GM12878 (cell line): ENCODE data around the gene PRM2. TPM values are rescaled to one million over a fixed set of nuclear protein-coding genes. Genes with fewer than 3 reads are reported as not detected.

Experiments
- ATAC-seq: fragments of 200-7000 bp; cut with Tn5 transposase; 3 replicates; pipeline ENCODE4 v1.9.1; 2020; ENCODE audit warnings: mild to moderate bottlenecking, moderate library complexity
- BruUV-seq: library from RNA; stranded (reverse); fragments of 400-500 nt; replicated peaks from 2 replicates; lab custom pipeline; 2021; lab: Mats Ljungman, UMichigan
- CTCF ChIA-PET: fragments of 300-600 bp; sonication (Branson Sonifier 250); formaldehyde crosslinking; extraction: SDS; loops from one replicate; lab custom pipeline; 2021; ENCODE audit warnings: inconsistent platforms; lab: Yijun Ruan, JAX
- POLR2A ChIA-PET: fragments of 350-600 bp; formaldehyde crosslinking; extraction: SDS; loops from one replicate; lab custom pipeline; 2021; ENCODE audit warnings: inconsistent platforms; lab: Charles Lee
- RAD21 ChIA-PET: fragments of 300-600 bp; sonication (Branson Sonifier 250); formaldehyde crosslinking; loops from one replicate; lab custom pipeline; 2023; ENCODE audit warnings: antibody characterized with exemption; ENCODE audit not compliant: unreplicated experiment; lab: Charles Lee
- SMC1A ChIA-PET: fragments of 300-600 bp; sonication (Branson Sonifier 250); formaldehyde crosslinking; loops from one replicate; lab custom pipeline; 2023; ENCODE audit not compliant: unreplicated experiment, uncharacterized antibody; lab: Charles Lee
- DNase-seq: peaks from one replicate; pipeline ENCODE4 v3.0.0-alpha.2; 2011; ENCODE audit warnings: low read depth, low spot score
- FAIRE-seq: peaks from 3 replicates; lab custom pipeline; 2011; peaks lifted over from hg19 to GRCh38; lab: Jason Lieb, UNC
- H2AFZ ChIP-seq: 2 replicates; pipeline ENCODE4 v1.6.0; 2011; ENCODE audit warnings: low read depth, low read length, control low read depth; ENCODE audit not compliant: control insufficient read depth
- H3K27ac ChIP-seq: 2 replicates; pipeline ENCODE4 v1.5.1; 2011; ENCODE audit warnings: control low read depth; ENCODE audit not compliant: control insufficient read depth, insufficient read depth
- H3K27me3 ChIP-seq, 2 experiments: replicated peaks in 1 of 2; 2 replicates each; pipeline versions ENCODE4 v1.6.0 to v1.6.1; 2011; ENCODE audit warnings: low read length in 1 of 2; ENCODE audit not compliant: control insufficient read depth in 2 of 2, insufficient read depth in 2 of 2
- H3K36me3 ChIP-seq, 2 experiments: 2 replicates each; pipeline ENCODE4 v1.5.1; 2011; ENCODE audit warnings: low read length in 1 of 2; ENCODE audit not compliant: control insufficient read depth in 2 of 2, insufficient read depth in 2 of 2
- H3K4me1 ChIP-seq: 2 replicates; pipeline ENCODE4 v1.6.1; 2011; ENCODE audit warnings: mild to moderate bottlenecking, low read length, moderate library complexity, mixed read lengths; ENCODE audit not compliant: control insufficient read depth, insufficient read depth
- H3K4me2 ChIP-seq: 2 replicates; pipeline ENCODE4 v1.6.0; 2011; ENCODE audit warnings: control low read depth; ENCODE audit not compliant: control insufficient read depth, insufficient read depth
- H3K4me3 ChIP-seq: fragments of 200-600 bp; sonication (generic); 2 replicates; pipeline ENCODE4 v1.5.1; 2016
- H3K79me2 ChIP-seq: 2 replicates; pipeline ENCODE4 v1.6.0; 2011; ENCODE audit warnings: low read length; ENCODE audit not compliant: control insufficient read depth, insufficient read depth
- H3K9ac ChIP-seq: 2 replicates; pipeline ENCODE4 v1.8.0; 2011; ENCODE audit warnings: low read length, control low read depth, mixed read lengths; ENCODE audit not compliant: control insufficient read depth, insufficient read depth
- H3K9me3 ChIP-seq: replicated peaks from 3 replicates; pipeline ENCODE4 v1.5.1; 2011; ENCODE audit warnings: mild to moderate bottlenecking, low read length; ENCODE audit not compliant: control insufficient read depth, insufficient read depth
- H4K20me1 ChIP-seq: 2 replicates; pipeline ENCODE4 v1.6.0; 2011; ENCODE audit not compliant: control insufficient read depth, insufficient read depth
- FOS ChIP-seq: IDR thresholded peaks from 3 replicates; pipeline ENCODE4 v1.6.1; 2011; ENCODE audit warnings: borderline replicate concordance; ENCODE audit not compliant: insufficient read length; ENCODE audit errors: extremely low read depth
- MEF2B ChIP-seq: fragments of 450-650 bp; IDR thresholded peaks from 2 replicates; pipeline ENCODE4 v1.6.1; 2018; ENCODE audit warnings: mild to moderate bottlenecking, moderate library complexity; ENCODE audit not compliant: partially characterized antibody, poor library complexity, severe bottlenecking
- MTA2 ChIP-seq: fragments of 450-650 bp; IDR thresholded peaks from 2 replicates; pipeline ENCODE4 v1.6.1; 2016; ENCODE audit warnings: low read depth, mild to moderate bottlenecking, moderate library complexity
- RCOR1 ChIP-seq: conservative IDR thresholded peaks from 2 replicates; pipeline ENCODE4 v1.6.1; 2012; ENCODE audit warnings: low read depth, low read length, improper control_type of control experiment
- SIX5 ChIP-seq: IDR thresholded peaks from 2 replicates; pipeline ENCODE4 v1.6.1; 2011; ENCODE audit warnings: mild to moderate bottlenecking, low read depth, low read length, moderate library complexity; ENCODE audit not compliant: severe bottlenecking
- SMAD5 ChIP-seq: IDR thresholded peaks from 2 replicates; pipeline ENCODE4 v1.6.1; 2016; ENCODE audit warnings: antibody characterized with exemption, low read depth
- SPI1 ChIP-seq: IDR thresholded peaks from 2 replicates; pipeline ENCODE4 v1.6.1; 2011; ENCODE audit warnings: low read depth, mild to moderate bottlenecking, low read length, moderate library complexity, borderline replicate concordance; ENCODE audit not compliant: insufficient read depth
- ZBTB4 ChIP-seq: fragments of 450-650 bp; formaldehyde crosslinking; IDR thresholded peaks from 2 replicates; pipeline ENCODE4 v1.4.0; 2022; ENCODE audit warnings: mild to moderate bottlenecking, moderate library complexity
- ZNF622 ChIP-seq: fragments of 450-650 bp; IDR thresholded peaks from 2 replicates; pipeline ENCODE4 v1.6.1; 2017; ENCODE audit warnings: mild to moderate bottlenecking, inconsistent platforms
- ZZZ3 ChIP-seq: IDR thresholded peaks from 2 replicates; pipeline ENCODE4 v1.6.1; 2011; ENCODE audit warnings: low read depth; ENCODE audit not compliant: control insufficient read depth, insufficient read length
- WGBS: methylation state at CpG from one replicate; pipeline ENCODE4 v1.1.6; 2016; ENCODE audit warnings: low lambda C conversion rate; ENCODE audit not compliant: insufficient replicate concordance, insufficient coverage; ENCODE audit errors: missing lambda C conversion rate; 5-methylcytosine and 5-hydroxymethylcytosine counted together
- in situ Hi-C: fragments of 300-500 bp; cut with MboI; formaldehyde crosslinking; loops from 9 replicates; pipeline ENCODE4 v1.14.3; 2018; ENCODE audit warnings: mixed read lengths
- intact Hi-C: fragments of 100-400 bp; cut with micrococcal nuclease; formaldehyde crosslinking; loops from one replicate; pipeline ENCODE4 v1.14.2; 2022; ENCODE audit not compliant: unreplicated experiment
- polyA plus RNA-seq, 11 experiments: library from polyadenylated mRNA; depleted of rRNA in 4 of 11; unstranded in 6 of 11; stranded (reverse) in 5 of 11; fragments of >200 nt; fragmentation: Nextera tagmentation in 4 of 11; fragmentation: Illumina TruSeq in 1 of 11; extraction: Ambion mirVana in 4 of 11; extraction: Trizol in 1 of 11; gene quantifications; 1 replicate in 1 of 11; 2 replicates in 10 of 11; pipeline versions ENCODE4 v1.2.1 to v1.2.3, GENCODE V29; 2011 to 2016; ENCODE audit warnings: inconsistent platforms in 2 of 11, missing spikeins in 2 of 11, low read depth in 1 of 11
- total RNA-seq, 4 experiments: library from RNA; depleted of rRNA in 3 of 4; stranded (reverse); fragments of >200 nt in 3 of 4; fragmentation: Illumina TruSeq in 1 of 4; extraction: Trizol in 1 of 4; gene quantifications; 2 replicates each; pipeline versions ENCODE4 v1.2.1 to v1.2.3, GENCODE V29; 2013 to 2021
- TF ChIP-seq, protein P1 (sequence below): fragments of 450-650 bp; conservative IDR thresholded peaks from 2 replicates; pipeline ENCODE4 v1.6.1; 2017; ENCODE audit warnings: mild to moderate bottlenecking, moderate library complexity
- TF ChIP-seq, protein P2 (sequence below): IDR thresholded peaks from 2 replicates; pipeline ENCODE4 v1.6.1; 2011; ENCODE audit warnings: borderline replicate concordance, low read depth, mild to moderate bottlenecking, moderate library complexity, low read length; ENCODE audit not compliant: insufficient read depth, poor library complexity, severe bottlenecking

PRM2 gene
- total and polyA plus RNA-seq, 10 of the 15 experiments (the other 5 are each of a cell fraction or from before 2014, with no cell fraction given), result not detected

- Histone ChIP-seq H3K4me2 (no peak overlapping the region), H4K20me1 (no peaks in the 10 kb centered on the region), H3K79me2 (no peaks in the 10 kb centered on the region), H3K4me1 (peaks cover 8% of the 10 kb centered on the region), H3K27me3 (no peaks in the 10 kb centered on the region; a peak in 1 of 4 replicates), H3K9me3 (no peaks in the 10 kb centered on the region; the same call in 2 of the 3 replicates), H2AFZ (no peak overlapping the region), H3K27ac (no peak overlapping the region), H3K36me3 (no peaks in the 10 kb centered on the region)
- ATAC-seq (no peak), FAIRE-seq (no peak), DNase-seq (no peak)
- ChIA-PET POLR2A (no interaction called here), RAD21 (interaction anchor here (1.4 kb wide), 1 partner anchor 10 kb away, joined by 3 read pairs; no protein-coding TSS in a partner anchor), SMC1A (interaction anchor here (1.3 to 1.5 kb wide), 2 partner anchors 16 to 29 kb away, joined by 3 to 4 read pairs; no protein-coding TSS in a partner anchor)
- WGBS, result 89% methylated on average over 10 of the region's 10 CpGs
- BruUV-seq, result no TSS peak
- in situ Hi-C loops, result no loop called here
- TF ChIP-seq FOS, result no peak
- no peak for TF ChIP-seq MEF2B
- no peak for TF ChIP-seq MTA2
- TF ChIP-seq, protein P1, sequence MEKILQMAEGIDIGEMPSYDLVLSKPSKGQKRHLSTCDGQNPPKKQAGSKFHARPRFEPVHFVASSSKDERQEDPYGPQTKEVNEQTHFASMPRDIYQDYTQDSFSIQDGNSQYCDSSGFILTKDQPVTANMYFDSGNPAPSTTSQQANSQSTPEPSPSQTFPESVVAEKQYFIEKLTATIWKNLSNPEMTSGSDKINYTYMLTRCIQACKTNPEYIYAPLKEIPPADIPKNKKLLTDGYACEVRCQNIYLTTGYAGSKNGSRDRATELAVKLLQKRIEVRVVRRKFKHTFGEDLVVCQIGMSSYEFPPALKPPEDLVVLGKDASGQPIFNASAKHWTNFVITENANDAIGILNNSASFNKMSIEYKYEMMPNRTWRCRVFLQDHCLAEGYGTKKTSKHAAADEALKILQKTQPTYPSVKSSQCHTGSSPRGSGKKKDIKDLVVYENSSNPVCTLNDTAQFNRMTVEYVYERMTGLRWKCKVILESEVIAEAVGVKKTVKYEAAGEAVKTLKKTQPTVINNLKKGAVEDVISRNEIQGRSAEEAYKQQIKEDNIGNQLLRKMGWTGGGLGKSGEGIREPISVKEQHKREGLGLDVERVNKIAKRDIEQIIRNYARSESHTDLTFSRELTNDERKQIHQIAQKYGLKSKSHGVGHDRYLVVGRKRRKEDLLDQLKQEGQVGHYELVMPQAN, result no peak
- TF ChIP-seq SPI1, result no peak
- TF ChIP-seq SIX5, result no peak
- TF ChIP-seq, protein P2, sequence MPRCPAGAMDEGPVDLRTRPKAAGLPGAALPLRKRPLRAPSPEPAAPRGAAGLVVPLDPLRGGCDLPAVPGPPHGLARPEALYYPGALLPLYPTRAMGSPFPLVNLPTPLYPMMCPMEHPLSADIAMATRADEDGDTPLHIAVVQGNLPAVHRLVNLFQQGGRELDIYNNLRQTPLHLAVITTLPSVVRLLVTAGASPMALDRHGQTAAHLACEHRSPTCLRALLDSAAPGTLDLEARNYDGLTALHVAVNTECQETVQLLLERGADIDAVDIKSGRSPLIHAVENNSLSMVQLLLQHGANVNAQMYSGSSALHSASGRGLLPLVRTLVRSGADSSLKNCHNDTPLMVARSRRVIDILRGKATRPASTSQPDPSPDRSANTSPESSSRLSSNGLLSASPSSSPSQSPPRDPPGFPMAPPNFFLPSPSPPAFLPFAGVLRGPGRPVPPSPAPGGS, result no peak
- no peak for TF ChIP-seq ZNF622
- no peak for TF ChIP-seq SMAD5
- no peak for TF ChIP-seq RCOR1
- no peak for TF ChIP-seq ZZZ3
- TF ChIP-seq ZBTB4 (CRISPR knock-in tag), result no peak
- TF ChIP-seq, all 136 proteins: peak for 0
- CTCF ChIA-PET, result no interaction called here
- Histone ChIP-seq H3K4me3 (no peak overlapping the region), H3K9ac (no peak overlapping the region)
- intact Hi-C loops, result no loop called here
These were observed 43.9 kb upstream of the PRM2 start for GRCh38 chr16:11320170-11320569.
